Osteoblast (primary cell): Measurements from ENCODE around the gene FAM184A. TPM values are rescaled to one million over a fixed set of nuclear protein-coding genes. Genes with fewer than 3 reads are reported as not detected.

Experiments
- DNase-seq: peaks from one replicate; pipeline ENCODE4 v3.0.0; 2011; ENCODE audit warnings: low spot score, mixed read lengths; ENCODE audit not compliant: insufficient read length; ENCODE audit errors: missing footprints
- H2AFZ ChIP-seq: 2 replicates; pipeline ENCODE4 v1.6.0; 2011; ENCODE audit warnings: mild to moderate bottlenecking, low read length
- H3K27ac ChIP-seq: 2 replicates; pipeline ENCODE4 v1.5.1; 2011; ENCODE audit warnings: mild to moderate bottlenecking, low read depth, low read length, moderate library complexity
- H3K27me3 ChIP-seq: 2 replicates; pipeline ENCODE4 v1.6.0; 2012; ENCODE audit warnings: mild to moderate bottlenecking, control low read depth, inconsistent platforms, low read length, moderate library complexity; ENCODE audit not compliant: insufficient read depth
- H3K36me3 ChIP-seq: 2 replicates; pipeline ENCODE4 v1.5.1; 2011; ENCODE audit warnings: mild to moderate bottlenecking, low read length, control low read depth, moderate library complexity; ENCODE audit not compliant: insufficient read depth
- H3K4me1 ChIP-seq: 2 replicates; pipeline ENCODE4 v1.5.1; 2011; ENCODE audit warnings: mild to moderate bottlenecking, low read length, control low read depth, moderate library complexity; ENCODE audit not compliant: insufficient read depth
- H3K4me2 ChIP-seq: 2 replicates; pipeline ENCODE4 v1.6.0; 2011; ENCODE audit warnings: mild to moderate bottlenecking, low read length; ENCODE audit not compliant: insufficient read depth
- H3K4me3 ChIP-seq: fragments of 200-600 bp; sonication (generic); 3 replicates; pipeline ENCODE4 v1.5.1; 2012; ENCODE audit warnings: mild to moderate bottlenecking, low read length, inconsistent platforms; ENCODE audit not compliant: insufficient read depth
- H3K79me2 ChIP-seq: 2 replicates; pipeline ENCODE4 v1.6.0; 2012; ENCODE audit warnings: mild to moderate bottlenecking, low read length, control low read depth, inconsistent platforms; ENCODE audit not compliant: insufficient read depth
- H3K9me3 ChIP-seq: 2 replicates; pipeline ENCODE4 v1.5.1; 2011; ENCODE audit warnings: low read depth, low read length, control low read depth
- H4K20me1 ChIP-seq: 2 replicates; pipeline ENCODE4 v1.6.0; 2012; ENCODE audit warnings: mild to moderate bottlenecking, low read length, control low read depth; ENCODE audit not compliant: insufficient read depth
- total RNA-seq: library from RNA; depleted of rRNA; stranded (reverse); fragments of >200 nt; gene quantifications from 2 replicates; pipeline ENCODE4 v1.2.3, GENCODE V29; 2012
- TF ChIP-seq, protein P1 (sequence below): IDR thresholded peaks from 2 replicates; pipeline ENCODE4 v1.5.1; 2011; ENCODE audit warnings: mild to moderate bottlenecking, low read depth, low read length, moderate library complexity; ENCODE audit errors: extremely low read depth

The FAM184A gene
- total RNA-seq, 1 donor, result 0.36 TPM

DNA sequence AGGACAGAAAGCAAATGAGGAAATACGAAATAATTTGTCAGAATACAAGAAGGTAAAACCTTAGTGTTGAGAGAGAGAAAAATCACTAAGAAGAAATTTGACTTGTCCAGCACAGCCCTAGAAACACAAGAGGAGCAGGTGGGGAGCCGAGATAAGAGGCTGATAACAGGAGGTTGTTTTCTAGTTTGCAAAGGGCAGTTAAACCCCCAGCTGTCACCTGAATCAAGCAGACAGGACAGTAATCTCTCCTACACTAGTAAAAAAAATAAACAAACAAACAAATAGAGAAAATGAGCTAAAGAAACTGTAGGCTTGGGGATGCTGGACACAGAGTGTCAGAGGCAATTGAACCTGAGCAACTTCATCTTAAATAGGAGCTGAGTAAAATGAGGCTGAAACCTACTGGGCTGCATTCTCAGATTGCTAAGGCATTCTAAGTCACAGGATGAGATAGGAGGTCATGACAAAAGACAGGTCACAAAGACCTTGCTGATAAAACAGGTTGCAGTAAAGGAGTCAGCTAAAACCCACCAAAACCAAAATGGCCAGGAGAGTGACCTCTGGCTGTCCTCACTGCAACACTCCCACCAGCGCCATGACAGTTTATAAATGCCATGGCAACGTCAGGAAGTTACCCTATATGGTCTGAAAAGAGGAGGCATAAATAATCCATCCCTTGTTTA is 40.4 kb downstream of the FAM184A start:
- Histone ChIP-seq H3K4me2 (no peak overlapping the region), H3K27me3 (no peaks in the 10 kb centered on the region), H3K9me3 (no peaks in the 10 kb centered on the region), H3K36me3 (no peaks in the 10 kb centered on the region), H3K79me2 (no peaks in the 10 kb centered on the region), H4K20me1 (no peaks in the 10 kb centered on the region), H2AFZ (no peak overlapping the region), H3K4me3 (no peak overlapping the region), H3K4me1 (no peaks in the 10 kb centered on the region), H3K27ac (no peak overlapping the region)
- no peak for DNase-seq
- TF ChIP-seq, protein P1, sequence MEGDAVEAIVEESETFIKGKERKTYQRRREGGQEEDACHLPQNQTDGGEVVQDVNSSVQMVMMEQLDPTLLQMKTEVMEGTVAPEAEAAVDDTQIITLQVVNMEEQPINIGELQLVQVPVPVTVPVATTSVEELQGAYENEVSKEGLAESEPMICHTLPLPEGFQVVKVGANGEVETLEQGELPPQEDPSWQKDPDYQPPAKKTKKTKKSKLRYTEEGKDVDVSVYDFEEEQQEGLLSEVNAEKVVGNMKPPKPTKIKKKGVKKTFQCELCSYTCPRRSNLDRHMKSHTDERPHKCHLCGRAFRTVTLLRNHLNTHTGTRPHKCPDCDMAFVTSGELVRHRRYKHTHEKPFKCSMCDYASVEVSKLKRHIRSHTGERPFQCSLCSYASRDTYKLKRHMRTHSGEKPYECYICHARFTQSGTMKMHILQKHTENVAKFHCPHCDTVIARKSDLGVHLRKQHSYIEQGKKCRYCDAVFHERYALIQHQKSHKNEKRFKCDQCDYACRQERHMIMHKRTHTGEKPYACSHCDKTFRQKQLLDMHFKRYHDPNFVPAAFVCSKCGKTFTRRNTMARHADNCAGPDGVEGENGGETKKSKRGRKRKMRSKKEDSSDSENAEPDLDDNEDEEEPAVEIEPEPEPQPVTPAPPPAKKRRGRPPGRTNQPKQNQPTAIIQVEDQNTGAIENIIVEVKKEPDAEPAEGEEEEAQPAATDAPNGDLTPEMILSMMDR, result no peak

DNA sequence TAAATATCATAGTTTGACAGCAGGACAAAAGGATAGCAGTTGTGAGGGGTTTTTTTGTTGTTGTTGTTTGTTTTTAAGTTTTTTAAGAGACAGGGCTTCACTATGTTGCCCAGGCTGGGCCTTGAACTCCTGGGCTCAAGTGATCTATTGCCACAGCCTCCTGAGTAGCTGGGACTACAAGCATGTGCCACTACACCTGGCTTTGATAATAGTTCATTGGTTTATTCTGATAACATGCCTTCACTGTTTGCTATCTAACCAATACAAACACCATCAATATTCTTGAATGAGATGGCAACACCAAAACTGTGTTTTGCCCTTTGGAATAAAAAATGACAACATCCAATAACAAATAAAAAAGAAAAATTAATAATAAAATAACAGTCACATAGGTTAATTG is 41.2 kb downstream of the FAM184A start:
- Histone ChIP-seq H2AFZ (no peak overlapping the region), H3K36me3 (no peaks in the 10 kb centered on the region)

DNA sequence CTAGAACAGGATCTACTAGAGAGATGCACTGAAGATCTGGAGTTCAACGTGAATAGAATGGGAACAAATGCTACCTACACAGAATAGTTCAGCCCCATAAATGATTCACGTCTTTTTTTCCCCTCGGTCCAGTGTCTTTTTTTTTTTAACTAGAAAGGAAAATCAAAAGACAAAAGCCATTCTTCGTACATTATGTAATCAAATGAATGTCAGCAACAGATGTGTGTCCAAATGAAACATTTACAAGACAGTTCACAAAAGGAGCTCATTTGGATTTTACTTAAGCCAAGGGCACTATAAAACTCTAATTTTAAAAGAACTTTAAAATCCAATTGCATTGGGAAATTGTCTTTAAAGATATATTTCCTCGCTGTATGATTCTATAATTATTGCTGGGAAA is 42.4 kb downstream of the FAM184A start:
- no peaks in the 10 kb centered on the region for H3K27me3 ChIP-seq
- TF ChIP-seq, protein P1, result no peak
- no peaks in the 10 kb centered on the region for H3K4me1 ChIP-seq
- no peaks in the 10 kb centered on the region for H3K79me2 ChIP-seq
- H3K4me2 ChIP-seq, result no peak overlapping the region
- H2AFZ ChIP-seq, result no peak overlapping the region
- no peaks in the 10 kb centered on the region for H3K9me3 ChIP-seq
- H3K4me3 ChIP-seq, result no peak overlapping the region
- H4K20me1 ChIP-seq, result no peaks in the 10 kb centered on the region
- DNase-seq, result no peak
- no peak overlapping the region for H3K27ac ChIP-seq
- no peaks in the 10 kb centered on the region for H3K36me3 ChIP-seq

More for the DNA sequence above, 41.2 kb downstream of the FAM184A start:
- H3K27ac ChIP-seq, result no peak overlapping the region
- H4K20me1 ChIP-seq, result no peaks in the 10 kb centered on the region
- H3K4me1 ChIP-seq, result no peaks in the 10 kb centered on the region
- H3K4me2 ChIP-seq, result no peak overlapping the region
- H3K9me3 ChIP-seq, result no peaks in the 10 kb centered on the region
- no peak for DNase-seq
- TF ChIP-seq, protein P1, result no peak
- H3K79me2 ChIP-seq, result no peaks in the 10 kb centered on the region
- no peak overlapping the region for H3K4me3 ChIP-seq
- H3K27me3 ChIP-seq, result no peaks in the 10 kb centered on the region

DNA sequence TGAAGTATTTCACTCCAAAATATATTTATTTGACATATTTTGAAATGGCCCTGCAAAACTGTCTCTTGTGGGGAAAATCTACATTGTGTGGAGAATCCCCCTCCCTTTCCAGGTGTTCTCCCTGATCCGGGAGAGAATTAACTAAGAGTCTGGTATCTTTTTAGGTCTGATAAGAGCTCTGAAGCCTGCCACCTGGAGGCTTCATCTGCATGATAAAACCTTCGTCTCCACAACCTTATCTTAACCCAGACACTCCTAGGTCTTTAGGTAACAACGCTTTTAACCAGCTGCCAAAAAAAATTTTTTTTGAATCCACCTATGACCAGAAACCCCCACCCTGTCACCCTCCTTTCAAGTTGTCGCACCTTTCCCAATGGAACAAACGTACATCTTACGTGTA is 43.0 kb downstream of the FAM184A start:
- Histone ChIP-seq H3K27ac (no peak overlapping the region), H3K9me3 (no peaks in the 10 kb centered on the region), H3K4me3 (no peak overlapping the region), H3K4me2 (no peak overlapping the region), H3K27me3 (no peaks in the 10 kb centered on the region), H3K79me2 (no peaks in the 10 kb centered on the region), H4K20me1 (no peaks in the 10 kb centered on the region), H3K4me1 (no peaks in the 10 kb centered on the region), H3K36me3 (no peaks in the 10 kb centered on the region), H2AFZ (no peak overlapping the region)
- no peak for DNase-seq
- TF ChIP-seq, protein P1, result no peak
